Astrocyte of the spinal cord (primary cell): ENCODE measurements around the gene STPG4.

Experiments used
- DNase-seq: peaks from one replicate; pipeline ENCODE4 v3.0.0; 2011; ENCODE audit warnings: low read depth, low spot score
- H3K4me3 ChIP-seq: 2 replicates; pipeline ENCODE4 v1.5.1; 2011; ENCODE audit warnings: low read depth, mild to moderate bottlenecking, low read length, moderate library complexity
- CTCF ChIP-seq: IDR thresholded peaks from 2 replicates; pipeline ENCODE4 v1.5.1; 2012; ENCODE audit warnings: low read depth, mild to moderate bottlenecking, low read length, inconsistent platforms
- in situ Hi-C: cut with HindIII; loops from 2 replicates; pipeline ENCODE4 v1.10.0; 2017; ENCODE audit warnings: low sequenced_read_pairs

The STPG4 gene, protein sequence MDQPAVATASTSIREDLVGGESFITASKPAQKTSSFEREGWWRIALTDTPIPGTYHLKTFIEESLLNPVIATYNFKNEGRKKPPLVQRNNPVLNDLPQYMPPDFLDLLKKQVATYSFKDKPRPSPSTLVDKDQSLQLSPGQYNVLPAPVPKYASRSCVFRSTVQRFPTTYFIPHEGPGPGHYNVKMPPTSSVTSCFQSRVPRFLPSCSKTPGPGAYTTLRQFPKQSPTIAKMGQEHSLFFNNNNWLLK

GRCh38 chr2:47155091-47155876, at the start of gene STPG4:
Gene STPG4, minus strand, starts transcription at chr2:47155308. Its CDS starts 57 bp downstream, at chr2:47155251.
- no peak for DNase-seq
- H3K4me3 ChIP-seq, result no peak within 1 kb of the TSS
- in situ Hi-C loops, result no loop called here
- no peak for TF ChIP-seq CTCF

- in situ Hi-C loops, result no loop called here
- DNase-seq, result no peak
- no peak for TF ChIP-seq CTCF
- no peak overlapping the region for H3K4me3 ChIP-seq
These were observed 49.6 kb upstream of the STPG4 start for GRCh38 chr2:47204691-47205090.

DNA sequence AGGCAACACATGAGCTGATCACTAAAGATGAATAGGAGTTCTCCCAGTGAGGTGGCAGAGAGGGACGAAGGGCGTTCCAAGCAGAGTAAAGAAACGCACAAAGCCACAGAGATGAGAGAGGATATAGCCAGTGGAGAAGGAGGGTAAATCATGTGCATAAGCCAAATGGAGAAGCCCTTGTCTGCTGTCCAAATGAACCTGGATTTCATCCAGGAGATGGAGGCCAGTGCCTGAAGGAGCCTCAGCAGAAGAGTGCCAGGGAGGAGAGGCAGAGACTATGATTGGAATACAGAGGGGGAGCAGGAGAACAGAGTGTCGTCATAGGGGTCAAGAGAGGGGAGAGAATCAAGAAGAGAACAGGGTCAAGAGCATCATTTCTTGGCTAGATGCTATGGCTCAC, 48.9 kb upstream of the STPG4 start:
- TF ChIP-seq CTCF, result no peak
- no peak overlapping the region for H3K4me3 ChIP-seq
- in situ Hi-C loops, result no loop called here
- DNase-seq, result no peak

GRCh38 chr2:47201224-47201623, 46.1 kb upstream of the STPG4 start:
- H3K4me3 ChIP-seq, result no peak overlapping the region
- DNase-seq, result peak; percentile 60
- no peak for TF ChIP-seq CTCF
- in situ Hi-C loops, result no loop called here

GRCh38 chr2:47198985-47199451, 43.9 kb upstream of the STPG4 start:
- peak; percentile 99 for DNase-seq
- no peak overlapping the region for H3K4me3 ChIP-seq
- no peak for TF ChIP-seq CTCF
- in situ Hi-C loops, result no loop called here

GRCh38 chr2:47196499-47196898, 41.4 kb upstream of the STPG4 start:
- no peak for TF ChIP-seq CTCF
- no peak overlapping the region for H3K4me3 ChIP-seq
- in situ Hi-C loops, result no loop called here
- no peak for DNase-seq
